ENCODE measurements around the gene SELENOP. TPM values are rescaled to one million over a fixed set of nuclear protein-coding genes. Genes with fewer than 3 reads are reported as not detected.

The SELENOP gene
- total and polyA plus RNA-seq, 9 of the 15 experiments (the other 6 are each of a cell fraction or from before 2014, with no cell fraction given), result 3.2 to 6.3 (median 4.5) TPM

GRCh38 chr5:42830924-42831323, 19.2 kb upstream of the SELENOP start (continued):
- TF ChIP-seq SPI1 (IDR thresholded peaks at IDR 0.05; ENCODE audit: borderline replicate concordance, low read depth, low read length) (no peak), MEF2A (IDR thresholded peaks at IDR 0.05; ENCODE audit: control insufficient read depth, low read depth, low read length) (no peak), ETV6 (IDR thresholded peaks at IDR 0.05; ENCODE audit: borderline replicate concordance in 1 of 2, low read depth in 2 of 2, low read length in 1 of 2) (no peak), ETV6 (CRISPR knock-in tag; IDR thresholded peaks at IDR 0.05; ENCODE audit: borderline replicate concordance) (no peak), SAP30 (IDR thresholded peaks at IDR 0.05; ENCODE audit: borderline replicate concordance, insufficient read depth, low read depth, low read length, poor library complexity, severe bottlenecking) (no peak), ZNF696 (CRISPR knock-in tag; conservative IDR thresholded peaks at IDR 0.05) (no peak), ZNF644 (tag; IDR thresholded peaks at IDR 0.05; ENCODE audit: low read depth) (no peak), HNRNPL (IDR thresholded peaks at IDR 0.05; ENCODE audit: low read depth, low read length) (no peak), MITF (IDR thresholded peaks at IDR 0.05) (no peak), ZNF668 (CRISPR knock-in tag; IDR thresholded peaks at IDR 0.05) (no peak), SMARCA4 (IDR thresholded peaks at IDR 0.05) (no peak), CHCHD3 (CRISPR knock-in tag; IDR thresholded peaks at IDR 0.05) (no peak), ARHGAP35 (IDR thresholded peaks at IDR 0.05; ENCODE audit: partially characterized antibody) (no peak), MIER1 (IDR thresholded peaks at IDR 0.05; ENCODE audit: low read depth) (no peak), TBL1XR1 (IDR thresholded peaks at IDR 0.05; ENCODE audit: low read length in 2 of 2) (no peak)
- TF ChIP-seq, protein P1, sequence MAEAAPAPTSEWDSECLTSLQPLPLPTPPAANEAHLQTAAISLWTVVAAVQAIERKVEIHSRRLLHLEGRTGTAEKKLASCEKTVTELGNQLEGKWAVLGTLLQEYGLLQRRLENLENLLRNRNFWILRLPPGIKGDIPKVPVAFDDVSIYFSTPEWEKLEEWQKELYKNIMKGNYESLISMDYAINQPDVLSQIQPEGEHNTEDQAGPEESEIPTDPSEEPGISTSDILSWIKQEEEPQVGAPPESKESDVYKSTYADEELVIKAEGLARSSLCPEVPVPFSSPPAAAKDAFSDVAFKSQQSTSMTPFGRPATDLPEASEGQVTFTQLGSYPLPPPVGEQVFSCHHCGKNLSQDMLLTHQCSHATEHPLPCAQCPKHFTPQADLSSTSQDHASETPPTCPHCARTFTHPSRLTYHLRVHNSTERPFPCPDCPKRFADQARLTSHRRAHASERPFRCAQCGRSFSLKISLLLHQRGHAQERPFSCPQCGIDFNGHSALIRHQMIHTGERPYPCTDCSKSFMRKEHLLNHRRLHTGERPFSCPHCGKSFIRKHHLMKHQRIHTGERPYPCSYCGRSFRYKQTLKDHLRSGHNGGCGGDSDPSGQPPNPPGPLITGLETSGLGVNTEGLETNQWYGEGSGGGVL (CRISPR knock-in tag; IDR thresholded peaks at IDR 0.05), result no peak
- TF ChIP-seq, protein P2, sequence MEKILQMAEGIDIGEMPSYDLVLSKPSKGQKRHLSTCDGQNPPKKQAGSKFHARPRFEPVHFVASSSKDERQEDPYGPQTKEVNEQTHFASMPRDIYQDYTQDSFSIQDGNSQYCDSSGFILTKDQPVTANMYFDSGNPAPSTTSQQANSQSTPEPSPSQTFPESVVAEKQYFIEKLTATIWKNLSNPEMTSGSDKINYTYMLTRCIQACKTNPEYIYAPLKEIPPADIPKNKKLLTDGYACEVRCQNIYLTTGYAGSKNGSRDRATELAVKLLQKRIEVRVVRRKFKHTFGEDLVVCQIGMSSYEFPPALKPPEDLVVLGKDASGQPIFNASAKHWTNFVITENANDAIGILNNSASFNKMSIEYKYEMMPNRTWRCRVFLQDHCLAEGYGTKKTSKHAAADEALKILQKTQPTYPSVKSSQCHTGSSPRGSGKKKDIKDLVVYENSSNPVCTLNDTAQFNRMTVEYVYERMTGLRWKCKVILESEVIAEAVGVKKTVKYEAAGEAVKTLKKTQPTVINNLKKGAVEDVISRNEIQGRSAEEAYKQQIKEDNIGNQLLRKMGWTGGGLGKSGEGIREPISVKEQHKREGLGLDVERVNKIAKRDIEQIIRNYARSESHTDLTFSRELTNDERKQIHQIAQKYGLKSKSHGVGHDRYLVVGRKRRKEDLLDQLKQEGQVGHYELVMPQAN (IDR thresholded peaks at IDR 0.05; ENCODE audit: borderline replicate concordance), result no peak
- TF ChIP-seq, protein P3, sequence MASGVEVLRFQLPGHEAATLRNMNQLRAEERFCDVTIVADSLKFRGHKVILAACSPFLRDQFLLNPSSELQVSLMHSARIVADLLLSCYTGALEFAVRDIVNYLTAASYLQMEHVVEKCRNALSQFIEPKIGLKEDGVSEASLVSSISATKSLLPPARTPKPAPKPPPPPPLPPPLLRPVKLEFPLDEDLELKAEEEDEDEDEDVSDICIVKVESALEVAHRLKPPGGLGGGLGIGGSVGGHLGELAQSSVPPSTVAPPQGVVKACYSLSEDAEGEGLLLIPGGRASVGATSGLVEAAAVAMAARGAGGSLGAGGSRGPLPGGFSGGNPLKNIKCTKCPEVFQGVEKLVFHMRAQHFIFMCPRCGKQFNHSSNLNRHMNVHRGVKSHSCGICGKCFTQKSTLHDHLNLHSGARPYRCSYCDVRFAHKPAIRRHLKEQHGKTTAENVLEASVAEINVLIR (CRISPR knock-in tag; IDR thresholded peaks at IDR 0.05), result no peak
- TF ChIP-seq, protein P4, sequence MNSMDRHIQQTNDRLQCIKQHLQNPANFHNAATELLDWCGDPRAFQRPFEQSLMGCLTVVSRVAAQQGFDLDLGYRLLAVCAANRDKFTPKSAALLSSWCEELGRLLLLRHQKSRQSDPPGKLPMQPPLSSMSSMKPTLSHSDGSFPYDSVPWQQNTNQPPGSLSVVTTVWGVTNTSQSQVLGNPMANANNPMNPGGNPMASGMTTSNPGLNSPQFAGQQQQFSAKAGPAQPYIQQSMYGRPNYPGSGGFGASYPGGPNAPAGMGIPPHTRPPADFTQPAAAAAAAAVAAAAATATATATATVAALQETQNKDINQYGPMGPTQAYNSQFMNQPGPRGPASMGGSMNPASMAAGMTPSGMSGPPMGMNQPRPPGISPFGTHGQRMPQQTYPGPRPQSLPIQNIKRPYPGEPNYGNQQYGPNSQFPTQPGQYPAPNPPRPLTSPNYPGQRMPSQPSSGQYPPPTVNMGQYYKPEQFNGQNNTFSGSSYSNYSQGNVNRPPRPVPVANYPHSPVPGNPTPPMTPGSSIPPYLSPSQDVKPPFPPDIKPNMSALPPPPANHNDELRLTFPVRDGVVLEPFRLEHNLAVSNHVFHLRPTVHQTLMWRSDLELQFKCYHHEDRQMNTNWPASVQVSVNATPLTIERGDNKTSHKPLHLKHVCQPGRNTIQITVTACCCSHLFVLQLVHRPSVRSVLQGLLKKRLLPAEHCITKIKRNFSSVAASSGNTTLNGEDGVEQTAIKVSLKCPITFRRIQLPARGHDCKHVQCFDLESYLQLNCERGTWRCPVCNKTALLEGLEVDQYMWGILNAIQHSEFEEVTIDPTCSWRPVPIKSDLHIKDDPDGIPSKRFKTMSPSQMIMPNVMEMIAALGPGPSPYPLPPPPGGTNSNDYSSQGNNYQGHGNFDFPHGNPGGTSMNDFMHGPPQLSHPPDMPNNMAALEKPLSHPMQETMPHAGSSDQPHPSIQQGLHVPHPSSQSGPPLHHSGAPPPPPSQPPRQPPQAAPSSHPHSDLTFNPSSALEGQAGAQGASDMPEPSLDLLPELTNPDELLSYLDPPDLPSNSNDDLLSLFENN (IDR thresholded peaks at IDR 0.05; ENCODE audit: low read depth in 2 of 2, low read length in 2 of 2), result no peak

Measured in K562 (cell line).